Parathyroid adenoma (tissue), 2 donors: Measurements from ENCODE around the gene NSMCE3.
"Not testable (repeated sequence)": the region's sequence is repeated elsewhere in the genome, so short reads cannot be mapped to it uniquely, and the experiment has no call there.

ENCODE experiments used
- H2AFZ ChIP-seq: fragments of 300-600 bp; sonication (generic); one replicate; pipeline ENCODE4 v1.7.0; 2017; ENCODE audit warnings: antibody characterized with exemption, mild to moderate bottlenecking
- H3K27ac ChIP-seq: fragments of 300-600 bp; sonication (generic); one replicate; pipeline ENCODE4 v1.7.0; 2017
- H3K27me3 ChIP-seq: fragments of 300-600 bp; sonication (generic); one replicate; pipeline ENCODE4 v1.7.0; 2017; ENCODE audit warnings: low read length; ENCODE audit not compliant: control insufficient read depth, insufficient read depth
- H3K36me3 ChIP-seq: fragments of 300-600 bp; sonication (generic); one replicate; pipeline ENCODE4 v1.7.0; 2017; ENCODE audit warnings: low read length; ENCODE audit not compliant: control insufficient read depth, insufficient read depth
- H3K4me1 ChIP-seq: fragments of 300-600 bp; sonication (generic); one replicate; pipeline ENCODE4 v1.7.0; 2017; ENCODE audit warnings: control low read depth
- H3K4me2 ChIP-seq: fragments of 300-600 bp; sonication (generic); one replicate; pipeline ENCODE4 v1.7.0; 2017; ENCODE audit warnings: low read length
- H3K4me3 ChIP-seq: fragments of 300-600 bp; sonication (generic); one replicate; pipeline ENCODE4 v1.7.0; 2017; ENCODE audit warnings: low read depth, low read length
- H3K79me2 ChIP-seq: fragments of 300-600 bp; sonication (generic); one replicate; pipeline ENCODE4 v1.7.0; 2017; ENCODE audit warnings: control low read depth
- H3K9ac ChIP-seq: fragments of 300-600 bp; sonication (generic); one replicate; pipeline ENCODE4 v1.7.0; 2017; ENCODE audit warnings: mild to moderate bottlenecking
- H3K9me3 ChIP-seq: fragments of 300-600 bp; sonication (generic); one replicate; pipeline ENCODE4 v1.7.0; 2017; ENCODE audit warnings: low read length; ENCODE audit not compliant: control insufficient read depth
- CTCF ChIP-seq: fragments of 300-600 bp; sonication (generic); IDR thresholded peaks from one replicate; pipeline ENCODE4 v1.7.0; 2017; ENCODE audit warnings: antibody characterized with exemption, mild to moderate bottlenecking
- donor health status: primary hyperparathyroidism.

The NSMCE3 gene

GRCh38 chr15:29239395-29239794, 30.2 kb downstream of the NSMCE3 start:
- Histone ChIP-seq H3K4me1 (no peaks in the 10 kb centered on the region), H3K36me3 (no peaks in the 10 kb centered on the region), H3K27ac (no peak overlapping the region), H3K4me3 (no peak overlapping the region), H3K27me3 (no peaks in the 10 kb centered on the region), H3K4me2 (no peak overlapping the region), H3K9me3 (no peaks in the 10 kb centered on the region), H3K9ac (no peak overlapping the region), H3K79me2 (peaks cover 5% of the 10 kb centered on the region), H2AFZ (no peak overlapping the region)
- TF ChIP-seq CTCF, result no peak

GRCh38 chr15:29233566-29233965, 36.1 kb downstream of the NSMCE3 start:
- H3K36me3 ChIP-seq, result no peaks in the 10 kb centered on the region
- no peaks in the 10 kb centered on the region for H3K4me1 ChIP-seq
- no peaks in the 10 kb centered on the region for H3K9me3 ChIP-seq
- no peak overlapping the region for H3K4me3 ChIP-seq
- no peak overlapping the region for H3K27ac ChIP-seq
- no peaks in the 10 kb centered on the region for H3K27me3 ChIP-seq
- H3K9ac ChIP-seq, result no peak overlapping the region
- H2AFZ ChIP-seq, result no peak overlapping the region
- no peak for TF ChIP-seq CTCF
- peaks cover 8% of the 10 kb centered on the region for H3K79me2 ChIP-seq
- no peak overlapping the region for H3K4me2 ChIP-seq

- no peaks in the 10 kb centered on the region for H3K36me3 ChIP-seq
- H3K9me3 ChIP-seq, result no peaks in the 10 kb centered on the region
- peaks cover 5% of the 10 kb centered on the region for H3K79me2 ChIP-seq
- H2AFZ ChIP-seq, result no peak overlapping the region
- TF ChIP-seq CTCF, result no peak
- no peaks in the 10 kb centered on the region for H3K4me1 ChIP-seq
- no peak overlapping the region for H3K4me2 ChIP-seq
- no peaks in the 10 kb centered on the region for H3K27me3 ChIP-seq
- no peak overlapping the region for H3K27ac ChIP-seq
- H3K4me3 ChIP-seq, result no peak overlapping the region
- no peak overlapping the region for H3K9ac ChIP-seq
Observed at GRCh38 chr15:29226436-29227208, 43.0 kb downstream of the NSMCE3 start.

- H3K9me3 ChIP-seq, result no peaks in the 10 kb centered on the region
- no peak overlapping the region for H3K4me3 ChIP-seq
- no peak overlapping the region for H2AFZ ChIP-seq
- no peaks in the 10 kb centered on the region for H3K4me1 ChIP-seq
- no peaks in the 10 kb centered on the region for H3K27me3 ChIP-seq
- no peak overlapping the region for H3K4me2 ChIP-seq
- H3K79me2 ChIP-seq, result peaks cover 4% of the 10 kb centered on the region
- TF ChIP-seq CTCF, result no peak
- H3K27ac ChIP-seq, result no peak overlapping the region
- no peaks in the 10 kb centered on the region for H3K36me3 ChIP-seq
- no peak overlapping the region for H3K9ac ChIP-seq
Observed at GRCh38 chr15:29225534-29226234, 43.9 kb downstream of the NSMCE3 start.

GRCh38 chr15:29224987-29225363, 44.6 kb downstream of the NSMCE3 start:
- not testable (repeated sequence) for H3K79me2 ChIP-seq, H3K36me3 ChIP-seq, H3K4me1 ChIP-seq, H3K27me3 ChIP-seq, H3K9ac ChIP-seq, H2AFZ ChIP-seq, H3K9me3 ChIP-seq, H3K27ac ChIP-seq, H3K4me2 ChIP-seq, H3K4me3 ChIP-seq

- H3K36me3 ChIP-seq, H3K9me3 ChIP-seq, H3K79me2 ChIP-seq, H3K27ac ChIP-seq, H3K27me3 ChIP-seq, H2AFZ ChIP-seq, H3K4me3 ChIP-seq, H3K9ac ChIP-seq, H3K4me2 ChIP-seq, H3K4me1 ChIP-seq: not testable (repeated sequence)
Observed at GRCh38 chr15:29224235-29224986, 45.2 kb downstream of the NSMCE3 start.
